Measurements from ENCODE around the gene ZNF609.

ZNF609 gene

DNA sequence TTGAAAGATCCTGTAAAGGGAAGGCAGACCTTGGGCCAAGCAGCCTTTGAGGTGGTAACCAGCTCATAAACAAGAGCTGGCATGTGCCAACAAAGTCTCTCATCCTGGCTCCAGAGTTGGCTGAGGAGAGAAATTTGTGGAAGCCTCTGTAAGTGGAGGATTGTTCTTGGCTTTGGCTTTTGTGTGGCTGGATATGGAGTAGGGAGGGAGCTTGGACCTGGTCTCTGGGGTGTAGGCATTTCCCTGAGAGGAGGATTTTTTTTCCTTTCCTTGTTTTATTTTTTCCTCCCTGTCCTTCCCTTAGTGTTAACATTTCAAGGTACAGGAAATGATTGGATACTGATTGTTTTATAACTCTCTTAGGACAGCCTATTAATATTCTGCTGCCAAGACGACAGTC lies 60.8 kb downstream of the ZNF609 start:
- TF ChIP-seq, protein P1, sequence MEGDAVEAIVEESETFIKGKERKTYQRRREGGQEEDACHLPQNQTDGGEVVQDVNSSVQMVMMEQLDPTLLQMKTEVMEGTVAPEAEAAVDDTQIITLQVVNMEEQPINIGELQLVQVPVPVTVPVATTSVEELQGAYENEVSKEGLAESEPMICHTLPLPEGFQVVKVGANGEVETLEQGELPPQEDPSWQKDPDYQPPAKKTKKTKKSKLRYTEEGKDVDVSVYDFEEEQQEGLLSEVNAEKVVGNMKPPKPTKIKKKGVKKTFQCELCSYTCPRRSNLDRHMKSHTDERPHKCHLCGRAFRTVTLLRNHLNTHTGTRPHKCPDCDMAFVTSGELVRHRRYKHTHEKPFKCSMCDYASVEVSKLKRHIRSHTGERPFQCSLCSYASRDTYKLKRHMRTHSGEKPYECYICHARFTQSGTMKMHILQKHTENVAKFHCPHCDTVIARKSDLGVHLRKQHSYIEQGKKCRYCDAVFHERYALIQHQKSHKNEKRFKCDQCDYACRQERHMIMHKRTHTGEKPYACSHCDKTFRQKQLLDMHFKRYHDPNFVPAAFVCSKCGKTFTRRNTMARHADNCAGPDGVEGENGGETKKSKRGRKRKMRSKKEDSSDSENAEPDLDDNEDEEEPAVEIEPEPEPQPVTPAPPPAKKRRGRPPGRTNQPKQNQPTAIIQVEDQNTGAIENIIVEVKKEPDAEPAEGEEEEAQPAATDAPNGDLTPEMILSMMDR (IDR thresholded peaks at IDR 0.05; ENCODE audit: control extremely low read depth, extremely low read depth, low read depth, missing control alignments) = no peak

DNA sequence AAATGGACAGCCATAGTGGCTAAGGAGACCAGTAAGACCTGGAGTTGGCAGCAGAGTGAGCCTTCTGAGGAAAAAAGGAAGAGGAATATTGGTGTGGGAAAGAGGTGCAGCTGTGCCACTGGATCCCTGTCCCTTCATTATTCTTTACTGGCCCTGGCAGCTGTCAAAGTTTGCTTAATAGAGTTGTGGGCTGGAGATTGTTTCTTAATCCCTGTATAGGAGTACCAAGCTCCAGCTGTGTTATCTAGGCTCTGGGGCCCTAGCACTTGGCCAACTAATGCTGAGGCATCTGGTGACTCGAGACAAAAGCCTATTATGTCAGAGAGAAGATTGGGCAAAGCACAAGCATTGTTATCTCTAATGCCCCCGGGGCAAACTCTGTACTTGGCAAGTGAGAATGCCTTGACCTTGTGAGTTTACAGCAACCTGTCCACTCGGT lies 61.4 kb downstream of the ZNF609 start:
- CTCF ChIA-PET = interaction anchor here (1.7 kb wide), 1 partner anchor 9 kb away, joined by 9 read pairs; no protein-coding TSS in a partner anchor
- TF ChIP-seq, protein P1 (IDR thresholded peaks at IDR 0.05; ENCODE audit: control extremely low read depth, extremely low read depth, low read depth, missing control alignments) = no peak
- POLR2A ChIA-PET = no interaction called here
- no peak for DNase-seq (ENCODE audit: extremely low spot score)

More for the DNA sequence above, 60.8 kb downstream of the ZNF609 start:
- CTCF ChIA-PET = interaction anchor here (1.0 to 1.7 kb wide), 2 partner anchors 9 to 14 kb away, joined by 3 to 9 read pairs; no protein-coding TSS in a partner anchor
- POLR2A ChIA-PET = no interaction called here
- no peak for DNase-seq (ENCODE audit: extremely low spot score)

DNA sequence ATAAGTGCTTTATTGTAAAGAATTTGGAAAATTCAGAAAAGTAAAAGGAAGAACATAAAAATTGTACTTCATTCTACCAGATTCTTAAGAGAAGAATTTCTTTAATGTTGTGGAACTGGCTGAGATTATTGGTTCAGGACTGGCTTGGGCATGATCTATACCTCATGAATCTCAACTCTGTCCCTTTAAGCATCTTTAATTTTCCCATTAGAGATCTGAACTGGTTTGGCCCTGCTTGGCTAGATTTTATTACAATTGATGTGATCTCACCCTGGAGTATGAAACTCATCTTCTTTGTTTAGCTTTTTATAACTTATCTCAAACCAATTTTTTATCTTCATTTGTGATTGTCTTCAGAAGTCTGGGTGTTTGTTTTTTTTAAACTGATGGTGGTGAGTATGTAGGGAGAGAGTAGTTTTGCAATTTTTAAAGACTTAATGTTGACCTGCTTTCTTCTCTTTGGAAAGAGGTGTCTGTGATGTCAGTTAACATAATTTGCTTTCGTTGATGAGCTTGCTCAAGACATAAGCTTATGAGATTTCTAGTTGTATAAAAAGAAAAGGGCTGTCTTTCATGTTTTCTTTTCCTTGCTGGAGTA lies 61.9 kb downstream of the ZNF609 start:
- no peak for DNase-seq (ENCODE audit: extremely low spot score)
- TF ChIP-seq, protein P1 (IDR thresholded peaks at IDR 0.05; ENCODE audit: control extremely low read depth, extremely low read depth, low read depth, missing control alignments) = no peak
- POLR2A ChIA-PET = no interaction called here
- CTCF ChIA-PET = interaction anchor here (0.9 to 1.0 kb wide), 2 partner anchors 24 to 27 kb away, joined by 3 read pairs; no protein-coding TSS in a partner anchor

DNA sequence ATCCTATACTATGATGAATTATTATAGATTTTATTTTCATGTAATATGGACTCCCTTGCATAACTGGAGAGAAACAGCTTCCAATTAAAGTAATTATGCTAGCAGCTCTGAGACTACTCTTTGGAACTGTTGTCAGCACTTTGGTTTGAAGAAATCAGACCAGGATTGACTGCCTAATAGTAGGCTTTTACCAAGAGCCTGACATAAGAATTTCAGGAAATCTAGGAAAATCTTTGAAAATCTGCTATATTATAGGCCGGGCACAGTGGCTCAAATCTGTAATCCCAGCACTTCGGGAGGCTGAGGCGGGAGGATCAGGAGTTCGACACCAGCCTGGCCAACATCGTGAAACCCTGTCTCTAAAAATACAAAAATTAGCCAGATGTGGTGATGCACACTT lies 62.9 kb downstream of the ZNF609 start:
- ChIA-PET CTCF (interaction anchor here (0.9 to 1.0 kb wide), 2 partner anchors 23 to 26 kb away, joined by 3 read pairs; no protein-coding TSS in a partner anchor), POLR2A (interaction anchor here (0.6 kb wide), 1 partner anchor 117 kb away, joined by 5 read pairs; no protein-coding TSS in a partner anchor)
- TF ChIP-seq, protein P1 (IDR thresholded peaks at IDR 0.05; ENCODE audit: control extremely low read depth, extremely low read depth, low read depth, missing control alignments) = no peak
- DNase-seq (ENCODE audit: extremely low spot score) = no peak

DNA sequence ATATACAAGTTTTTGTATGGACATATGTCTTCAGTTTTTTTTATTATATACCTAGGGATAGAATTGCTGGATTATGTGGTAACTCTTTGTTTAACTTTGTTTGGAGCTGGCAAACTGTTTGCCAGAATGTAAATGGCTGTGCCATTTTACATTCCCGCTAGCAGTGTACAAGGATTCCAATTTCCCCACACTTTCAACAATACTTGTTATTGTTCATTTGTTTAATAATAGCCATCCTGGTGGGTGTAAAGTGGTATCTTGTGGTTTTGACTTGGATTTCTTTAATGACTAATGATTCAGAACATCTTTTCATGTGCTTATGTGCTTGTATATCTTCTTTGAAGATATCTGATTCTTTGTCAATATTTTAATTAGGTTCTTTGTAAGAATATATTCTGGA lies 64.4 kb downstream of the ZNF609 start:
- POLR2A ChIA-PET = no interaction called here
- DNase-seq (ENCODE audit: extremely low spot score) = no peak
- CTCF ChIA-PET = interaction anchor here (0.6 to 1.3 kb wide), 2 partner anchors 16 to 18 kb away, joined by 3 read pairs; no protein-coding TSS in a partner anchor
- TF ChIP-seq, protein P1 (IDR thresholded peaks at IDR 0.05; ENCODE audit: control extremely low read depth, extremely low read depth, low read depth, missing control alignments) = no peak

DNA sequence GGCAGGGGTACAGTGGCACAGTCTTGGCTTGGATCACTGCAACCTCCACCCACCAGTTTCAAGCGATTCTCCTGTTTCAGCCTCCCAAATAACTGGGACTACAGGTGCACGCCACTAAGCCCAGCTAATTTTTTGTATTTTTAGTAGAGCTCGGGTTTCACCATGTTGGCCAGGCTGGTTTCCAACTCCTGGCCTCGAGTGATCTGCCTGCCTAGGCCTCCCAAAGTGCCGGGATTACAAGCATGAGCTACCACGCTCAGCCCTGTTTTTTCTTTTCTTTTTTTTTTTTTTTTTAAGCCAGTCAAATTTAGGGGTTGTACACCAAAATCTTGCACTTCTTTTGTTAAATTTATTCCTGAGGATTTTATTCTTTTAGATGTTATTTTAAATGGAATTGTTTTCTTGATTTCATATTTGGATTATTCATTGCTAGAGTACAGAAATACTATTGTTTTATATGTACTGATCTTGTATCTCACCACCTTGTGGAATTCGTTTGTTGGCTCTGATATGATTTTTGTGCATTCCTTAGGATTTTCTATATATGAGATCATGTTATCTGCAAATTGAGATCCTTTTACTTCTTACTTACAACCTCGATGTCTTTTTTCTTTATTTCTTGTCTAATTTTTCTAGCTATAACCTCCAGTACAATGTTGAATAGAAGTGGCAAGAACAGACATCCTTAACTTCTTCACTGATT lies 65.6 kb downstream of the ZNF609 start:
- ChIA-PET POLR2A (interaction anchor here (0.6 kb wide), 1 partner anchor 48 kb away, joined by 3 read pairs; no protein-coding TSS in a partner anchor), CTCF (interaction anchor here (1.3 kb wide), 1 partner anchor 19 kb away, joined by 3 read pairs; no protein-coding TSS in a partner anchor)
- no peak for DNase-seq (ENCODE audit: extremely low spot score)
- TF ChIP-seq, protein P1 (IDR thresholded peaks at IDR 0.05; ENCODE audit: control extremely low read depth, extremely low read depth, low read depth, missing control alignments) = no peak

Measured in GM10248 (cell line).